HG02763 (cell line): ENCODE data around the gene BCL2L15.
A peak's percentile ranks its signal among the peaks of the same experiment; 100 is the strongest.

Experiments used
- ATAC-seq: cut with Tn5 transposase; IDR thresholded peaks from one replicate; pipeline ENCODE4 v1.9.1; 2021; ENCODE audit warnings: mild to moderate bottlenecking, moderate library complexity; ENCODE audit not compliant: unreplicated experiment

Gene BCL2L15

DNA sequence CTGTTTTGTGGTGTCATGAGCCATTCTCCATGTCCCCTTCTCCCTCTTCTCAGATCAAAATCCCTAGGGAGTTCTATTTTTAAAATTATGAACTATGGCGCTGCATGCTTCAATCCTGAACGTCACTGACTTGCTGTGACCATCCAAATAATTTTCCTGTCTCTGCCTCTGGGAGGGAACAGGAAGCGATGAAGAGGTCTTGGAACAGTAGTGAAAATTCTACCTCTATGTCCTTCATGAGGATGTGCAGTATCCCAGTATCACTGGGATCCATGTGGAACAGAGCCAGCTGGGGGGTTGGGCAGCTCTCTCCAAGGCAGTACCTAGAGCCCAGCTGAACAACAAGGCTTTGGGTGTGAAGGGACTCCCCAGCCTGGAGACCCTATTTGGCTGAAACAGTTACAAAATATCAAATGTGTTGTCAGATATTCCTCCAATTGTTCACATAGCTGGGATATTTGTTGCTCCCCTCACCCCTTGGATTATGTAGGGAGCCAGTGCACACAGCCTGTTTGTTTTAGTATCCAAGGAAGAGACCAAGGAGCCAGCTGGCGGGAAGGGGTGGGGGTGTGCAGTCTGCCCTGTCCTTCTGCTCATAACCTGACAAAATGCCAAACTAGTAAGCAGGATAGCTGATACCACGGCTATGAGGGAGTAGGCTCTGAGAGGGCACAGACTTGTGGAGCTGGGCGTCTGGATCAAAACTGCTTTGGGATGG lies 25.4 kb upstream of the BCL2L15 start:
- no peak for ATAC-seq

DNA sequence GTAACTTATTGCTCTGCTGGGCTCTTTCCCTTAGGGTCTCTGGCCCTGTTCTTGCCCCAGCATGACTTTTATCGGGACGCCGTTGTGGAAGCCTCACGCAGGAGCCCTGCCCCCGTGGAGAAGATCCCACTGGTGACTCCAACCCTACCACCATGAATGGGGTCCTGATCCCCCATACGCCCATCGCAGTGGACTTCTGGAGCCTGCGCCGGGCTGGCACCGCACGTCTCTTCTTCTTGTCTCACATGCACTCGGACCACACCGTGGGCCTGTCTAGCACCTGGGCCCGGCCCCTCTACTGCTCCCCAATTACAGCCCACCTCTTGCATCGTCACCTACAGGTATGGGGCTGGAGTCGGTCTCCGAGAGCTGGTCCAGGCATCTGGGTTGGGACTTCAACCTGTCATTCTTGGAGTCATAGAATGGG lies 18.1 kb upstream of the BCL2L15 start:
- ATAC-seq, result no peak

- ATAC-seq, result peak; percentile 89
These were observed 17.5 kb upstream of the BCL2L15 start, which contains the start of the genes AP4B1 and DCLRE1B for GRCh38 chr1:113904674-113905434. TSS of gene AP4B1 (minus strand) at chr1:113904799. CDS start at chr1:113904717, 82 bp downstream. TSS of gene DCLRE1B (plus strand) at chr1:113905326. CDS start at chr1:113905587, 261 bp downstream.

- peak; percentile 29 for ATAC-seq
These were observed 16.9 kb upstream of the BCL2L15 start for GRCh38 chr1:113904293-113904673.

- ATAC-seq, result no peak
These were observed 16.3 kb upstream of the BCL2L15 start for GRCh38 chr1:113903501-113904292.

- no peak for ATAC-seq
These were observed 13.8 kb upstream of the BCL2L15 start for GRCh38 chr1:113901191-113901590.

DNA sequence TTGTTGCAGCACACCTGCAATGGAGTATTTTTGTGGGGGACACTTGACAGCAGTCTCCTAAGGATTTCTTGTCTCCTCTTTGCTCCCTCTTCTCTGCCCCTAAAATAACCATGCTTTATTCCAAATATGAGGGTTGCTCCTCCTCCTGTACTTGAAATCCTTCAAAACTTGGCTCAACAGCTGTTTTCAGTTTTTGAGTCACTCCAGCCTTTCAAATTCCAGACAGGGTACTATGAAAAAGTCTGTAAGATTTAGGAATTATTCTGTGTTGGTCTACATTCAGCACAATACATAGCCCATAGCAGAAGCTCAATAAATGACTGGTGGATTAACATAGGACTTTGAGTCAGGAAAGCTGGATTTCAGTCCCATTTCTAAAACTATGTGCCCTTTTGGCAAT lies 11.7 kb upstream of the BCL2L15 start:
- ATAC-seq, result no peak

GRCh38 chr1:113898241-113898814 lies 10.9 kb upstream of the BCL2L15 start:
- no peak for ATAC-seq

DNA sequence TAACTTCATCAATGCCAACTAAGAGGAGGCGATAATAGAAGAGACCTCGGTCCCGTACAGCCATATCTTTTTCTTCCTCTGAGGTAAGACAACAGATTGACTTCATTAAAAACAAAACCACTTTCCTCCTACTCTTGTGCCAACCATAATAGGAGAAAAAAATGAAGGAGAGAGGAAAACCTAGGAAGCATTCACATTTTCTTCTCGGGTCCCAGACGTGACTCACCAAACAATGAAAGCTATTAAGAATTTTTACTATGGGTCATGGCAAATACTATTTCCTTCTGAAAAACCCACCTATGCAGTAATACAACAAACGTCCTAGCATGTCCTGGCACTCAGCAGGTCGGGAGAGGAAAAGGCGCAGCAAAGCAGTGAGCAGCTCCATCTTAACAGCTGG lies 8.6 kb upstream of the BCL2L15 start:
- no peak for ATAC-seq

DNA sequence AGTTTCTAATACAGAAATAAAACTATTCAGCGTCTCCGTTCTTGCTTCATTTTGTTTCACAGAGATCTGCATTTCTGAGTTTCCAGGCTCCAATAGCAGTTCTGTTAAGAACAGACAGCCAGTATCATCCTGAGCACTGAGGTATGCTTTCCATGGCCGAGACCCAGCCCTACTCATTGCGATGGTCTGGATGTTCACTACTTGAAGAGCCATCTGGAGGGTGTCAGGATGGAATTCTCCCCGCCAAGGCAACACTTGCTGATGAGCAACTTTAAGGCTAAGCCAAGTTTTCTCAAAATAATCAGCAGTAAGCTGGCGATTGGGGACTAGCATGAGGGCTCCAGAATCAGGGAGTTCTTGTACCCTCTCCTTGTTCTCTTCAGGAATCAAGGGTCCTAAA lies 7.7 kb upstream of the BCL2L15 start:
- no peak for ATAC-seq

GRCh38 chr1:113893267-113893666 lies 5.9 kb upstream of the BCL2L15 start:
- no peak for ATAC-seq

DNA sequence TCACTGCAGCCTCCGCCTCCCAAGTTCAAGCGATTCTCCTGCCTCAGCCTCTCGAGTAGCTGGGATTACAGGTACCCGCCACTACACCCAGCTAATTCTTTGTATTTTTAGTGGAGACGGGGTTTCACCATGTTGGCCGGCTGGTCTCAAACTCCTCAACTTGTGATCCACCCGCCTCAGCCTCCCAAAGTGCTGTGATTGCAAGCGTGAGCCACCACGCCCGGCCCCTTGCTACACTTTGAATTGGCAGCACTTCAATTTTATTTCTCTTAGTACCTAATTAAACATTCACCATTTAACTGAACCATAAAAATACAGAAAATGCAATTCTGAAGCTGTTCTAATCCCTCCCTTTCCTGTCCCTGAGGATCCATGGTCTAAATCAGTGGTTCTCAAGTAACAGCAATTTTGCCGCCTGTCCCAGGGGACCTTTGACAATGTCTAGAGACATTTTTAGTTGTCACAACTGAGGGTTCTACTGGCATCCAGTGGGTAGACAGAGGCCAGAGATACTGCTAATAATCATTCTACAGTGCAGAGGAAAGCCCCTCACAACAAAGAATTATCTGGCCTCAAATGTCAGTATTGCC lies 4.3 kb upstream of the BCL2L15 start:
- no peak for ATAC-seq

DNA sequence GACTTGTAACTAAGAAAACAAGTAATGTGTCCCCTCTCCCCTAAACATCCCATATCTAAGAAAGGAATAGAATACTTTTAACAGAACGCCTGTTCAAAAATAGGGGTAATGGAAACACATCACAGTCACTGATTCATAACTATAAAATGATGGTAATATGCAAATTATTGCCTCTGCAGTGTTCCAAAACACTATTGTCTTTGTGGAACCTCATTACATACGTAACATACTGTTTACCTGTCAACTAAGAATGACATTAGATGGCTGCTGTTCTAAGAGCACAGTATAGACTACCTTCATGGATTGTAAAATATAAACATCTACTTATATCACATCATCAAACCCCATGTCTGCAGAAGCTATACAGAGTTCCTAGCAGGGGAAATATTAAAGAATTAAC lies 3.4 kb upstream of the BCL2L15 start:
- ATAC-seq, result no peak

DNA sequence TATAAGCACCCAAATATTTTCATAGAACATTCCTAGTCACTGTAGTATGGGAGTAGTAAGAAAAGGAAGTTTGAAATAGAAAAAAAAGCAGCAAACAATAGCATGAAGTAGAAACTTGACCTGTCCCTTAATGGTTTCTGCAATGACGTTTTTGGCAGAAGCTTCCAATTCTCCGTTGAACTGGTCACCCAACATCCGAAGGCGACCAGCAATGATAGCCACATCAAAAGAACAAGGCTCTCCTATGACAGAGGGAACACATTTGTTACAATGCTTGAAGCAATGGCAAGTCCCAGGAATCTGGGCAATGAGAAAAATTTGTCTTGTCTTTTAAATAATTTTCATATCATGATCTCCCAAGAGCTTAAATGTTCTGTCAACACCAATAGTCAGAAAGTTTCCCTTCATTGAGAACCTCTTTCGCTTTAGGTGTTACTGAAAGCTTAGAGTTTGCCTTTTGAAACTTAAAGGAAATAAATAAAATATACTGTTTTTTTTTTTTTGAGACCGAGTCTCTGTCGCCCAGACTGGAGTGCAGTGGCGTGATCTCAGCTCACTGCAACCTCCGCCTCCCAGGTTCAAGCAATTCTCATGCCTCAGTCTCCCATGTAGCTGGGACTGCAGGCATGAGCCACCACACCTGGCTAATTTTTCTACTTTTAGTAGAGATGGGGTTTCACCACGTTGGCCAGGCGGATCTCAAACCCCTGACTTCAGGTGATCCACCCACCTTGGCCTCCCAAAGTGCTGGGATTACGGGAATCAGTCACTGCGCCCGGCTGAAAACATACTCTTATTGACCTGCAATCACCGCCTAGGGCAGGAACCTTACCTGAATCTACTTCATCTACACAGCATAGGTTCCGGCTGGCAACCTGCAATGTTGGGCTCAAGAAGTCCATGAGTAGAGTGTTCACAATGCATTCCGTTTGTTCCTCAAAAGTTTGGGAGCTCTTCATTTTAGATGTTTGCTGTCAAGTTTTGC lies 672 bp downstream of the BCL2L15 start:
- ATAC-seq, result no peak

- ATAC-seq, result no peak
These were observed 5.7 kb downstream of the BCL2L15 start for GRCh38 chr1:113881661-113882060.

DNA sequence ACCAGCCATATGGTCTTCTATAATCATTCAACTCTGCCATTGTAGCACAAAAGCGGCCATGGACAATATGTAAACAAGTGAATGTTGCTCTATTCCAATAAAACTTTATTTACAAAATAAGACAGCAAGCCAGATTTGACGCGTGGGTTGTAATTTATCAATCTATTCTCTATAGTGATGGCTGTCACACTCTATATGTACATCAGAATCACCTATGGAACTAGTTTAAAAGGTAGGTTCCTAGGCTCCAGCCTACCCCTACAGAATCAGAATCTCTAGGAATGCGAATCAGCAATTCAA lies 7.7 kb downstream of the BCL2L15 start:
- no peak for ATAC-seq

DNA sequence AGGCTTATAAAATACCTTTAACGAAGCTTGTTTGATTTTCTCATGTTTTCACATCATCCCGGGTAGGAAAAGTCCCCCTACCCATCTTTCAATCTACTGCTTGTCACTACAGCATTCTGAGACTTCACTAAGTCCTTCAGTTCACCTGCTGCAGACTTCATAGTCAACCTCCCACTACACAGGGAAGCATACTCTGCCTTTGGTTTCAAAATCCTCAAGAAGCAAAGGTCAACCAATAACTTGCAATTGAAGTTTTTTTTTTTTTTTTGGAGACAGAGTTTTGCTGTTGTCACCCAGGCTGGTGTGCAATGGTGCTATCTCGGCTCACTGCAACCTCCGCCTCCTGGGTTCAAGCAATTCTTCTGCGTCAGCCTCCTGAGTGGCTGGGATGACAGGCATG lies 11.2 kb downstream of the BCL2L15 start:
- no peak for ATAC-seq

GRCh38 chr1:113875714-113876113 lies 11.7 kb downstream of the BCL2L15 start:
- no peak for ATAC-seq

GRCh38 chr1:113874012-113874879 lies 13.1 kb downstream of the BCL2L15 start:
- no peak for ATAC-seq
